Dermis lymphatic vessel endothelial cell (primary cell): ENCODE measurements around the gene ETV4. TPM values are rescaled to one million over a fixed set of nuclear protein-coding genes. Genes with fewer than 3 reads are reported as not detected.

Experiments
- total RNA-seq: library from RNA; depleted of rRNA; stranded (reverse); fragments of >200 nt; gene quantifications from 2 replicates; pipeline ENCODE4 v1.2.1, GENCODE V29; 2014

ETV4 gene
- 1.1 and 4.9 TPM in 2 replicates for total RNA-seq

GRCh38 chr17:43546319-43547188, at the start of gene ETV4:
Gene ETV4, minus strand, starts transcription at chr17:43546340. Its CDS starts 723 bp downstream, at chr17:43545617.

GRCh38 chr17:43483674-43484551, 62.2 kb downstream of the ETV4 start, which contains the start of gene DHX8:
Gene DHX8, plus strand, starts transcription at chr17:43483975. Its CDS starts 63 bp downstream, at chr17:43484038.

Other genes with a start within 250 kb of the ETV4 start
- 0.86 and 1.2 TPM in 2 replicates for gene ARL4D, start 147.3 kb downstream of the ETV4 start, total RNA-seq
- 42.5 and 44.4 TPM in 2 replicates for gene DHX8, start 62.4 kb downstream of the ETV4 start, total RNA-seq
- gene MEOX1, start 115.6 kb upstream of the ETV4 start, total RNA-seq: under 0.01 and 0.09 TPM in 2 replicates
- gene SOST, start 212.5 kb upstream of the ETV4 start, total RNA-seq: not detected in 2 replicates
- gene DUSP3, start 232.6 kb upstream of the ETV4 start, total RNA-seq: 47.6 and 73.7 TPM in 2 replicates
- gene CFAP97D1, start 234.1 kb upstream of the ETV4 start, total RNA-seq: not detected in 2 replicates